Skeletal muscle satellite cell (primary cell): ENCODE data around the gene PARD3.

Experiments
- H3K27me3 ChIP-seq: 2 replicates; pipeline ENCODE4 v1.7.0; 2013; ENCODE audit warnings: low read length; ENCODE audit not compliant: control insufficient read depth, insufficient read depth
- H3K36me3 ChIP-seq: 2 replicates; pipeline ENCODE4 v1.7.0; 2013; ENCODE audit warnings: mild to moderate bottlenecking, control low read depth, low read length; ENCODE audit not compliant: insufficient read depth
- H3K4me1 ChIP-seq: 2 replicates; pipeline ENCODE4 v1.7.0; 2013; ENCODE audit warnings: low read length; ENCODE audit not compliant: control insufficient read depth, insufficient read depth
- H3K4me2 ChIP-seq: 2 replicates; pipeline ENCODE4 v1.7.0; 2013; ENCODE audit warnings: mild to moderate bottlenecking, low read length
- H3K4me3 ChIP-seq: 2 replicates; pipeline ENCODE4 v1.7.0; 2013; ENCODE audit warnings: low read length
- H3K9ac ChIP-seq: 2 replicates; pipeline ENCODE4 v1.7.0; 2013; ENCODE audit warnings: mild to moderate bottlenecking, low read depth, low read length, moderate library complexity
- H3K9me3 ChIP-seq: replicated peaks from 2 replicates; pipeline ENCODE4 v1.7.0; 2013; ENCODE audit warnings: mild to moderate bottlenecking, control low read depth, low read length

Gene PARD3

DNA sequence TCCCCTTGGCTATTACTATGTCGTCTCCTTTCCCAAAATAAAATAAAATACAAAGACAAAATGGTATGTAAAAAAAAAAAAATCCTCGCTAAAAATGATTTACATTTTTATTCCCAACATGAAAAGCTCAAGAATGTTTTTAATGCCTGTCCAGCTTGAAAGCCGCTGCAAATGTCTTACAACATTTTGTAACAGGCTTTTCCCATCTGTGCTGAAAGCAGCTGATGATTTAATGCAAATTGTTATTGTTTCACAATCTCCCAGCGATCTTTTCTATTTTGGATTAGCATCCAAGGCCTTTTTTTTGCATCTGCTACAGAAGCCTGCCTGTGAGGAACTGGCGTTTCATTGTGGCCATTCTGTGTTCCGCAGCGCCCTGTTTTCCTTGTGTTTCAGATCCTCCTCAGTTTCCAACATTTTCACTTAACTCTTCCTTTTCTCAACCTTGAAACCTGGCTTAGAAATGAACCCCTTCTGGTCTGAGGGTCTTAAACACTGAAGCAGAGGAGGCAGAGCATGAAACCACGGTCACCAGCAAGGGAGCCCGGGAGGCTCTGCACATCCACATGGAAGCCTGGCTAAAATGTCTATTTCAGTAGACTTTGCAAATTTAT, 712.1 kb downstream of the PARD3 start:
- H3K9me3 ChIP-seq, result no peaks in the 10 kb centered on the region
- no peaks in the 10 kb centered on the region for H3K27me3 ChIP-seq
- no peaks in the 10 kb centered on the region for H3K36me3 ChIP-seq
- peaks cover 20% of the 10 kb centered on the region for H3K4me1 ChIP-seq
- H3K4me2 ChIP-seq, result peak overlapping the region; percentile 49
- peak overlapping the region; percentile 43 for H3K9ac ChIP-seq
- H3K4me3 ChIP-seq, result no peak overlapping the region

DNA sequence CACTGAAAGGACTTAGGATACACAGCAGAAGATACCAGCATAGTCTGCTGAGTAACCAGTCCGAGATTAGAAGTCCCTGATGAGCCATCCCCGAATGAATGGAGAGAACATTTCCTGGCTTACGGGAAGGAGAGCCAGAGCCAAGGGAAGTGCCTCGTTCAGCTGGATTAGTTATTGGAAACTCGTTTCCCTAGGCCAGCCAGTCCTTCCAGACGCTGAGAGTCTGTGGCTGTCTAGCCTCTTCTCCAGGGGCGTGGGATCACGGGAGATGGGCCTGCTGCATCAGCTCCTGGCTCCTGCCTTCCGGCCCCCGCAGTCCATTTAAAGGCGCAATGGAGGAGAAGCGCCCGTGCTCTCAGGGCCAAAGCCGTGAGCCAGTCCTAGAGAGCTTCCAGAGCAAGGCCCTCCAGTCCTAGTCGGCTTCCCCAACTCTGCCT, 712.8 kb downstream of the PARD3 start:
- Histone ChIP-seq H3K9me3 (no peaks in the 10 kb centered on the region), H3K36me3 (no peaks in the 10 kb centered on the region), H3K27me3 (no peaks in the 10 kb centered on the region), H3K9ac (peak overlapping the region; percentile 43), H3K4me1 (peaks cover 20% of the 10 kb centered on the region), H3K4me2 (peak overlapping the region; percentile 49), H3K4me3 (peak overlapping the region; percentile 8)

DNA sequence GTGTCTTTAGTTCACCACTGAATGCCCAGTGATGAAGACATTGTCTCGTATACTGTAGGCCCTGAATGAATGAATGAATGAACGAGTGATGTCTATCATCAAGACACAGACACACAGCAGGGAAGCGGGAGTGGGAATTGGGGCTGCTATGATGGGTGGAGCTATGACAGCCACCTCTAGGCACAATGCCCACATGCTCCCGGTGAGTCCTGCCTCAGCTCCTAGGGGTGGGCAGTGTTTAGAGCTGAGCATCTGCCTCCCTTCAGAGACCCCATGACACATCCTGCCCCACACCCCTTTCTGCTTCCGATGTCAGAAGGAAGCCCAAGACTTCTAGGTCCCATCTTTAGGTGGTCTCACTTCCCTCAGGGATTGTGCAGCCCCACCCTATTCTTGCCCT, 714.1 kb downstream of the PARD3 start:
- H3K4me3 ChIP-seq, result no peak overlapping the region
- H3K9me3 ChIP-seq, result no peaks in the 10 kb centered on the region
- no peak overlapping the region for H3K9ac ChIP-seq
- no peaks in the 10 kb centered on the region for H3K36me3 ChIP-seq
- H3K27me3 ChIP-seq, result no peaks in the 10 kb centered on the region
- H3K4me1 ChIP-seq, result peaks cover 20% of the 10 kb centered on the region
- H3K4me2 ChIP-seq, result no peak overlapping the region

DNA sequence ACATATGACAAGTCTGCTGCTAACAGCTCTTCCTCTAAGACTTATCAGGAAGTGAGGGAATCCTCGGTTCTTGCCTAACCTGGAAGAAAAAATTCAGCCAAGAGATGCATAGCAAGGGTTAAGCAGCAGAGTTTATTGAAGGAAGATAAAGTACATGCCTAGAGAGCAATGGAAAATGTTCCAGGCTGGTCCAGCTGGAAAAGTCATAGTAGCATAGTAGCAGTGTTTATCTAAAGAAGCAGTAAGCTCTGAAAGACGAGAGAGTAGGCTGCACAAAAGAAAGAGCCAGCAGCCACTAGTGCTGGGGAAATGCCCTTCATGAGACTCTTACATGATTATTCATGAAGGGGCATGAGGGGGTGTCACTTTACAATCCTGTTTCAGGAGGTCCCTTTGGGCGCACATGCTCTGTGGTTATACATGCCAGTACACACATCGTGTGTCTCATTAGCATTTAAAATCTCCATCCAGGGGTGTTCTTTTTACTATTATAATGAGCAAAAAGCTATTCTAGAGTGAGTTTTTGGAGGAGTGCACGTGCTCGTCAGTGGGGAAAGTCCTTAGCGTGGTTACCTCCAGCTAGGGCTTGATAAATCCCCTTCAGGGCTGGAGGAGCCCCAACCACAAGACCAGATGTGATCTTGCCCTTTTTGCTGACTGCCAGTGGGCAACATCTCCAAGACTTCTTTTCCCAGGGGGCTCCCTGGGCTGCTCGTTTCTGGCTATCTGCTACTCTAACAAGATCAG, 716.1 kb downstream of the PARD3 start:
- no peaks in the 10 kb centered on the region for H3K9me3 ChIP-seq
- H3K4me2 ChIP-seq, result no peak overlapping the region
- H3K27me3 ChIP-seq, result no peaks in the 10 kb centered on the region

DNA sequence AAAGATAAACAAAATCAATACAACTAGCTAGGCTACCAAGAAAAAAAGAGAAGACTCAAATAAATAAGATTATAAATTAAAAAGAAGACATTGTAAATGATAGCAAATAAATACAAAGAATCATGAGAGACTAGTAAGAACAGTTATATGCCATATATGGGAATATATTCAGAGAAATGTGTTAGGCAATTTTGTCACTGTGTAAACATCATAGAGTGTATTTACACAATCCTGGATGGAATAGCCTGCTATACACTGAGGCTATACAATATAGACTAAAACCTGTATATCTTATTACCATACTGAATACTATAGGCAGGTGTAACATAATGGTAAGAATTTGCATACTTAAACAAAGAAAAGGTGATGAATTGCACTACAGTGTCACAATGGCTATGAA, 717.4 kb downstream of the PARD3 start:
- H3K4me1 ChIP-seq, result peaks cover 13% of the 10 kb centered on the region
- no peaks in the 10 kb centered on the region for H3K27me3 ChIP-seq
- H3K4me2 ChIP-seq, result no peak overlapping the region
- H3K9me3 ChIP-seq, result no peaks in the 10 kb centered on the region
- no peaks in the 10 kb centered on the region for H3K36me3 ChIP-seq
- no peak overlapping the region for H3K4me3 ChIP-seq
- no peak overlapping the region for H3K9ac ChIP-seq

More for the DNA sequence above, 716.1 kb downstream of the PARD3 start:
- Histone ChIP-seq H3K9ac (no peak overlapping the region), H3K4me3 (no peak overlapping the region), H3K36me3 (no peaks in the 10 kb centered on the region), H3K4me1 (peaks cover 20% of the 10 kb centered on the region)

DNA sequence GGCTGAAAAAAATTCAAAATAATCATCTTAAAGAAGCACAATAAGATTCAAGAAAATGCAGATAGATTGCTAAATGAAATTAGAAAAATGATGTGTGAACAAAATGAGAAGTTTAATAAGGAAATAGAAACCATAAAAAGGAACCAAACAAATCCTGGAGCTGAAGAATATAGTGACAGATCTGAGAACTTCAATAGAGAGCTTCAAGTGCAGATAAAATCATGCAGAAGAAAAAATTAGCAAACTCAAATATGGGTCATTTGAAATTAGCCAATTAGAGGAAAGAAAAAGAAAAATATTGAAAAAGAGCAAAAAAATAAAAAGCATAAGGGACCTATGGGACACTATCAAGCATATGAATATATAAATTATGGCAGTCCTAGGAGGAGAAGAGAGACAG, 720.1 kb downstream of the PARD3 start:
- no peak overlapping the region for H3K4me3 ChIP-seq
- no peaks in the 10 kb centered on the region for H3K36me3 ChIP-seq
- no peaks in the 10 kb centered on the region for H3K4me1 ChIP-seq
- no peaks in the 10 kb centered on the region for H3K27me3 ChIP-seq
- H3K4me2 ChIP-seq, result no peak overlapping the region
- no peaks in the 10 kb centered on the region for H3K9me3 ChIP-seq
- no peak overlapping the region for H3K9ac ChIP-seq

DNA sequence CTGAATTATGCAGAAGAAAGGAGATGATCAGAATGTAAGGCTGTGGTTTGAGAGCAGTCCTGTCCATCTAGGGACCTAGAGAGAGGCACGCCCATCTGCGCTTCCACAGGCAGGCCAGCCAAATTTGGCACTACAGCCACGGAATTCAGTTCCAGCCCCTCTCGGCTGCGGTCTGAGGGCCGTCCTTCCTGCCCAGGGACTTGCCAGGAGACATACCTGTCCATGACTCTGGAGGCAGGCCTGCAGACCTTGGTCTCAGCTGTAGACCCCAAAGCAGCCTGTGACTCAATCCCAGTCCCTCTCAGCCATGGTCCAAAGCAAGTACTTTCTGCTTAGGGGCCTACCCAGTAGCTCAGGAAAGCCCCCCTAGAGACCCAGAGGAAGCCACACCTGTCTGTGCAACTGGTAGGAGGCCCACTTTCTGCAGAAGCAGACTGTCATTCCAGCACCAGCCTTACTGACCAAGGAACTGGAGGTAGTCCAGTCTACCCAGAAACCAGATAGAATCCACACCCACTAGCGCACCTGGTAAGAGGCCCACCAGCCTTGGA, 720.9 kb downstream of the PARD3 start:
- Histone ChIP-seq H3K27me3 (peaks cover 2% of the 10 kb centered on the region), H3K4me3 (no peak overlapping the region), H3K4me2 (no peak overlapping the region), H3K36me3 (no peaks in the 10 kb centered on the region), H3K4me1 (no peaks in the 10 kb centered on the region), H3K9ac (no peak overlapping the region), H3K9me3 (no peaks in the 10 kb centered on the region)

DNA sequence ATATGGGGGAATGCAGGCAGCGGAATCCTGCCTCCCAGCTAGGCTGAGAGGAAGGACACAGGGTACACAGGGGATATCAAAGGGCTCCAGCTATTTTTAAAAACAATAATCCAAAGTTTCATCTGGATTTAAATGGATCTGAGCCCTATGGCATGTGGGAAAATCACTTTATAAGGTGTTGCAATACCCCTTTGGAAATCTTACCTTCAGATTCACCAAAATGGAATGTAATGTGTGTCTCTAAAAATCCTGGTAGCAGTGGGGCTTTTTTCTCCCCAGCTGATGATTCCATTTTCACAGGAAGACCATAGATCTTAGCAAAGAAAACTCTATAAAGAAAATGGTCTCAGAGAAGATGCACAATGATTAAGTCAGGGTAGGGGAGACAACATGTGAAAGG, 722.2 kb downstream of the PARD3 start:
- H3K4me2 ChIP-seq, result no peak overlapping the region
- no peaks in the 10 kb centered on the region for H3K9me3 ChIP-seq
- no peaks in the 10 kb centered on the region for H3K4me1 ChIP-seq
- H3K4me3 ChIP-seq, result no peak overlapping the region
- H3K36me3 ChIP-seq, result no peaks in the 10 kb centered on the region
- H3K27me3 ChIP-seq, result peaks cover 6% of the 10 kb centered on the region
- H3K9ac ChIP-seq, result no peak overlapping the region

DNA sequence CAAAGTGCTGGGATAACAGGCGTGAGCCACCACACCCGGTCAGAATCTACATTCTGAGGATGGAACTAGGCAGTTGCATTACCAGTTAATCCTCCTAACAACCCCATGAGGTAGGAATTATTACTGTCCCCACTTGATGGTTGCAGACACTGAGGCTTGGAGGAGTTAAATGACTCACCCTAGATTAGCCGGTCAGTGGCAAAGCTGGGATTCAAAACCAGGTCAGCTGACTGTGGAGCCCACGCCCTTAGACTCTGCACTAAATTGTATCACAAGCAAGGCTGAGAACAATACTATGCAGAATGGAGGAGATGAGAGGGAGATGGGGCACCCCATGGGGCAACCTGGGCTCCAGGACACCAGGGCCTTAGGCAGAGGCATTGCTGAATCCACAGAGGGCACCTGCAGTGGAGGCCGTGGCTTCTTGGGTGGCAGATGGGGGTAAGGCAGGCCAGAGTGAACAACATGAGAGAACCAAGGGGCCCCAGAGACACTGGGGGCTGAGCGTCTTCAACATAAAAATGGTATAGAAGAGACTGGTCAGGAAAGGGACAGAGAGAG, 723.4 kb downstream of the PARD3 start:
- H3K9me3 ChIP-seq, result no peaks in the 10 kb centered on the region
- H3K36me3 ChIP-seq, result no peaks in the 10 kb centered on the region
- H3K4me3 ChIP-seq, result no peak overlapping the region
- no peaks in the 10 kb centered on the region for H3K4me1 ChIP-seq
- H3K4me2 ChIP-seq, result no peak overlapping the region
- peaks cover 6% of the 10 kb centered on the region for H3K27me3 ChIP-seq
- H3K9ac ChIP-seq, result no peak overlapping the region

DNA sequence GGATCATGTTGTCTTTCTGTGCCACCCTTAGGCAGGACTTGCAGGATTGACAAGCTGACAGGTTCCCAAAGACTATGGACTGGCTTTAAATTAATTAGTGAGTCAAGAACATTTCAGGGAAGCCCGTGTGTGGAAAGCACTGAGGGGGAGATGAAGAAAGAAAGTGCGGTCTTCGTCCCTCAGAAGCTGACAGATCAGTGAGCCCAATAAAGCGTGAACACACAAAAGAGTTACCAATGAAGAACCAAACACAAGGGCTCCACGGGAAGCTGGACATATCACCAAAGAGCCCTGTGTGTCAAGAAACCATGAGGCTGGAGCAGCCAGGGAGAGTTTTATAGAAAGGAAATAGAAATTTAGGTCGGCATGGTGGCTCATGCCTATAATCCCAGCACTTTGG, 725.8 kb downstream of the PARD3 start:
- Histone ChIP-seq H3K4me3 (no peak overlapping the region), H3K27me3 (peaks cover 6% of the 10 kb centered on the region), H3K4me2 (no peak overlapping the region), H3K9me3 (no peaks in the 10 kb centered on the region), H3K36me3 (no peaks in the 10 kb centered on the region), H3K9ac (no peak overlapping the region), H3K4me1 (no peaks in the 10 kb centered on the region)

DNA sequence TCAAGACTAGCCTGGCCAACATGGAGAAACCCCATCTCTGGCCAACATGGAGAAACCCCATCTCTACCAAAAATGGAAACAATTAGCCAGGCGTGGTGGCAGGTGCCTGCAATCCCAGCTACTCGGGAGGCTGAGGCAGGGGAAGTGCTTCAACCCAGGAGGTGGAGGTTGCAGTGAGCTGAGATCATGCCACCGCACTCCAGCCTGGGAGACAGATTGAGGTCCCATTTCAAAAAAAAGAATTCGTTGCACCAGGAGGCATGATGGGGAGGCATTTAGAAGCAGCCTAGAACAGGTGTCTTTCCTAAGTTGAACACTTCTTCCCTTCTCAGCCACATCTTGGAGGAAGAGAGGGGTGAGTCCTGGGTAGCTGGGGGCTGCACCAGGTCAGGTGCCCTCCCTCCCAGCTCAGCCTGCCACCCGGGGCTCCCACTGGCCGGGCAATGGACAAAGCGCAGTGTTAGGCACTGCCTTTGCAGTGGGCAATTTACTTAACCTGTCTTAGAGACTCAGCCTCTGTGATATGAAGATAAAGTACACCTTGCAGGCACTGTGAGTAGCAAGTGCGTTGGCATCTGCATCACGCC, 726.8 kb downstream of the PARD3 start:
- Histone ChIP-seq H3K27me3 (peaks cover 6% of the 10 kb centered on the region), H3K9me3 (peaks cover 7% of the 10 kb centered on the region), H3K36me3 (no peaks in the 10 kb centered on the region), H3K4me2 (no peak overlapping the region), H3K4me1 (no peaks in the 10 kb centered on the region), H3K9ac (no peak overlapping the region), H3K4me3 (no peak overlapping the region)
